HepG2 (cell line): ENCODE data around the gene DIAPH3. TPM values are rescaled to one million over a fixed set of nuclear protein-coding genes. Genes with fewer than 3 reads are reported as not detected.
A peak's percentile ranks its signal among the peaks of the same experiment; 100 is the strongest.

Experiments used
- ARHGAP35 ChIP-seq: sonication (generic); formaldehyde crosslinking; IDR thresholded peaks from 2 replicates; pipeline ENCODE4 v1.9.0; 2022; ENCODE audit warnings: mild to moderate bottlenecking, inconsistent platforms, moderate library complexity, missing genetic modification reagents, borderline replicate concordance
- ARNT2 ChIP-seq: sonication (generic); formaldehyde crosslinking; IDR thresholded peaks from 2 replicates; pipeline ENCODE4 v1.8.0; 2022; ENCODE audit warnings: mild to moderate bottlenecking, low read depth, missing genetic modification reagents, moderate library complexity
- CREB1 ChIP-seq, 2 experiments: fragments of 450-650 bp in 1 of 2; IDR thresholded peaks; 2 replicates each; pipeline ENCODE4 v1.6.1; 2016 to 2017; ENCODE audit warnings: control low read depth in 1 of 2, mild to moderate bottlenecking in 1 of 2, missing compliant biosample characterization in 1 of 2, missing genetic modification characterization in 1 of 2
- CREM ChIP-seq, 2 experiments: sonication (generic) in 1 of 2; formaldehyde crosslinking in 1 of 2; IDR thresholded peaks; 2 replicates each; pipeline versions ENCODE4 v1.4.0 to v1.6.1; 2016 to 2020; ENCODE audit warnings: antibody characterized with exemption in 1 of 2, mild to moderate bottlenecking in 1 of 2, missing genetic modification reagents in 1 of 2
- KAT2B ChIP-seq: fragments of 150-350 bp; IDR thresholded peaks from 2 replicates; pipeline ENCODE4 v1.6.1; 2014; ENCODE audit warnings: low read depth, low read length, borderline replicate concordance
- MAZ ChIP-seq, 2 experiments: sonication (generic) in 1 of 2; formaldehyde crosslinking in 1 of 2; IDR thresholded peaks; 2 replicates each; pipeline versions ENCODE4 v1.5.0 to v1.6.1; 2012 to 2020; ENCODE audit warnings: low read depth in 2 of 2, mild to moderate bottlenecking in 2 of 2, borderline replicate concordance in 1 of 2, improper control_type of control experiment in 1 of 2, low read length in 1 of 2, missing genetic modification reagents in 1 of 2, moderate library complexity in 1 of 2
- MED1 ChIP-seq: sonication (generic); formaldehyde crosslinking; IDR thresholded peaks from 2 replicates; pipeline ENCODE4 v1.4.0; 2020; ENCODE audit warnings: missing genetic modification reagents
- NCOA5 ChIP-seq: sonication (generic); formaldehyde crosslinking; IDR thresholded peaks from 2 replicates; pipeline ENCODE4 v1.4.0; 2020; ENCODE audit warnings: missing genetic modification reagents
- NR2F1 ChIP-seq, 2 experiments: fragments of 450-650 bp in 1 of 2; formaldehyde crosslinking in 1 of 2; IDR thresholded peaks; 2 replicates each; pipeline versions ENCODE4 v1.5.0 to v1.6.1; 2016 to 2020; ENCODE audit warnings: mild to moderate bottlenecking in 1 of 2, missing compliant biosample characterization in 1 of 2, missing genetic modification reagents in 1 of 2, moderate library complexity in 1 of 2
- SAFB2 ChIP-seq: sonication (generic); formaldehyde crosslinking; IDR thresholded peaks from 2 replicates; pipeline ENCODE4 v1.5.1; 2020; ENCODE audit warnings: missing genetic modification reagents, low read depth, mild to moderate bottlenecking, borderline replicate concordance
- SNAPC5 ChIP-seq: sonication (generic); formaldehyde crosslinking; IDR thresholded peaks from 2 replicates; pipeline ENCODE4 v1.8.1; 2023; ENCODE audit warnings: mild to moderate bottlenecking, missing genetic modification reagents, borderline replicate concordance
- ZC3H13 ChIP-seq: sonication (generic); formaldehyde crosslinking; IDR thresholded peaks from 2 replicates; pipeline ENCODE4 v1.8.1; 2023; ENCODE audit warnings: mild to moderate bottlenecking, missing genetic modification reagents, moderate library complexity
- ZNF230 ChIP-seq: sonication (generic); formaldehyde crosslinking; IDR thresholded peaks from 2 replicates; pipeline ENCODE4 v1.4.0; 2020; ENCODE audit warnings: mild to moderate bottlenecking, missing genetic modification reagents
- ZNF317 ChIP-seq: sonication (generic); formaldehyde crosslinking; IDR thresholded peaks from 2 replicates; pipeline ENCODE4 v1.5.0; 2020; ENCODE audit warnings: mild to moderate bottlenecking, missing genetic modification reagents
- ZNF331 ChIP-seq: sonication (generic); formaldehyde crosslinking; IDR thresholded peaks from 2 replicates; pipeline ENCODE4 v1.4.0; 2020; ENCODE audit warnings: missing genetic modification reagents
- ZNF354B ChIP-seq: sonication (generic); formaldehyde crosslinking; IDR thresholded peaks from 2 replicates; pipeline ENCODE4 v1.8.0; 2022; ENCODE audit warnings: mild to moderate bottlenecking, missing genetic modification reagents
- ZNF431 ChIP-seq: sonication (generic); formaldehyde crosslinking; IDR thresholded peaks from 2 replicates; pipeline ENCODE4 v1.9.0; 2022; ENCODE audit warnings: missing genetic modification reagents, low read depth, mild to moderate bottlenecking, borderline replicate concordance
- ZNF446 ChIP-seq: sonication (generic); formaldehyde crosslinking; IDR thresholded peaks from 2 replicates; pipeline ENCODE4 v1.5.0; 2020; ENCODE audit warnings: mild to moderate bottlenecking, missing genetic modification reagents
- ZNF557 ChIP-seq: sonication (generic); formaldehyde crosslinking; IDR thresholded peaks from 2 replicates; pipeline ENCODE4 v1.4.0; 2020; ENCODE audit warnings: missing genetic modification reagents
- ZNF574 ChIP-seq: sonication (generic); formaldehyde crosslinking; IDR thresholded peaks from 2 replicates; pipeline ENCODE4 v1.4.0; 2020; ENCODE audit warnings: missing genetic modification reagents
- ZNF597 ChIP-seq: sonication (generic); formaldehyde crosslinking; IDR thresholded peaks from 2 replicates; pipeline ENCODE4 v1.5.0; 2020; ENCODE audit warnings: missing genetic modification reagents
- ZNF616 ChIP-seq: sonication (generic); formaldehyde crosslinking; IDR thresholded peaks from 2 replicates; pipeline ENCODE4 v1.5.0; 2020; ENCODE audit warnings: low read depth, mild to moderate bottlenecking, missing genetic modification reagents
- ZSCAN30 ChIP-seq: sonication (generic); formaldehyde crosslinking; IDR thresholded peaks from 2 replicates; pipeline ENCODE4 v1.5.0; 2020; ENCODE audit warnings: mild to moderate bottlenecking, missing genetic modification reagents
- polyA plus RNA-seq, 8 experiments: library from polyadenylated mRNA; depleted of rRNA in 3 of 8; stranded (reverse) in 7 of 8; unstranded in 1 of 8; fragments of >200 nt; fragmentation: Illumina TruSeq in 4 of 8; extraction: Trizol in 4 of 8; gene quantifications; 2 replicates each; pipeline versions ENCODE4 v1.2.1 to v1.2.3, GENCODE V29; 2011 to 2016; ENCODE audit warnings: low read depth in 4 of 8, missing spikeins in 1 of 8, mixed read lengths in 1 of 8; ENCODE audit not compliant: insufficient read depth in 1 of 8
- total RNA-seq, 5 experiments: library from RNA; depleted of rRNA; stranded (reverse); fragments of >200 nt; fragmentation: Illumina TruSeq; extraction: Trizol; gene quantifications; 2 replicates each; pipeline ENCODE4 v1.2.3, GENCODE V29; 2016; ENCODE audit warnings: low read depth in 1 of 5
- TF ChIP-seq, protein P1 (sequence below): sonication (generic); formaldehyde crosslinking; IDR thresholded peaks from 2 replicates; pipeline ENCODE4 v1.5.0; 2020; ENCODE audit warnings: mild to moderate bottlenecking, missing genetic modification reagents

DIAPH3 gene
- total and polyA plus RNA-seq, 2 of the 13 experiments (the other 11 are each of a cell fraction or from before 2014, with no cell fraction given) = 4.0 to 9.3 TPM

GRCh38 chr13:59701261-59701660 is 462.5 kb downstream of the DIAPH3 start (continued):
- TF ChIP-seq, protein P1, sequence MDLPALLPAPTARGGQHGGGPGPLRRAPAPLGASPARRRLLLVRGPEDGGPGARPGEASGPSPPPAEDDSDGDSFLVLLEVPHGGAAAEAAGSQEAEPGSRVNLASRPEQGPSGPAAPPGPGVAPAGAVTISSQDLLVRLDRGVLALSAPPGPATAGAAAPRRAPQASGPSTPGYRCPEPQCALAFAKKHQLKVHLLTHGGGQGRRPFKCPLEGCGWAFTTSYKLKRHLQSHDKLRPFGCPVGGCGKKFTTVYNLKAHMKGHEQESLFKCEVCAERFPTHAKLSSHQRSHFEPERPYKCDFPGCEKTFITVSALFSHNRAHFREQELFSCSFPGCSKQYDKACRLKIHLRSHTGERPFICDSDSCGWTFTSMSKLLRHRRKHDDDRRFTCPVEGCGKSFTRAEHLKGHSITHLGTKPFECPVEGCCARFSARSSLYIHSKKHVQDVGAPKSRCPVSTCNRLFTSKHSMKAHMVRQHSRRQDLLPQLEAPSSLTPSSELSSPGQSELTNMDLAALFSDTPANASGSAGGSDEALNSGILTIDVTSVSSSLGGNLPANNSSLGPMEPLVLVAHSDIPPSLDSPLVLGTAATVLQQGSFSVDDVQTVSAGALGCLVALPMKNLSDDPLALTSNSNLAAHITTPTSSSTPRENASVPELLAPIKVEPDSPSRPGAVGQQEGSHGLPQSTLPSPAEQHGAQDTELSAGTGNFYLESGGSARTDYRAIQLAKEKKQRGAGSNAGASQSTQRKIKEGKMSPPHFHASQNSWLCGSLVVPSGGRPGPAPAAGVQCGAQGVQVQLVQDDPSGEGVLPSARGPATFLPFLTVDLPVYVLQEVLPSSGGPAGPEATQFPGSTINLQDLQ = no peak
- TF ChIP-seq ZNF597 (CRISPR knock-in tag) = no peak
- TF ChIP-seq SNAPC5 (CRISPR knock-in tag) = no peak
- no peak for TF ChIP-seq NCOA5
- TF ChIP-seq CREB1 (IDR thresholded peaks at IDR 0.05) = no peak
- peak; percentile 15; the same call in 1 of the 2 replicates for TF ChIP-seq CREB1 (CRISPR knock-in tag; IDR thresholded peaks at IDR 0.05)
- TF ChIP-seq KAT2B = no peak
- TF ChIP-seq SAFB2 (CRISPR knock-in tag) = no peak
- TF ChIP-seq ZNF331 (CRISPR knock-in tag) = no peak
- TF ChIP-seq ARNT2 (CRISPR knock-in tag) = no peak
- TF ChIP-seq ZNF317 (CRISPR knock-in tag) = no peak
- TF ChIP-seq NR2F1 (CRISPR knock-in tag; IDR thresholded peaks at IDR 0.05) = peak in 1 of 2 experiments; percentile 33; a peak in 2 of 4 replicates
- TF ChIP-seq ARHGAP35 = no peak
- TF ChIP-seq ZNF557 (CRISPR knock-in tag) = no peak
- TF ChIP-seq ZC3H13 (CRISPR knock-in tag) = no peak
- peak; percentile 58; the same call in 1 of the 2 replicates for TF ChIP-seq MED1
- TF ChIP-seq ZNF616 (CRISPR knock-in tag) = no peak
- TF ChIP-seq ZNF431 = no peak
- no peak for TF ChIP-seq ZNF354B (CRISPR knock-in tag)
- peak; percentile 38; the same call in 1 of the 2 replicates for TF ChIP-seq CREM (IDR thresholded peaks at IDR 0.05)
- no peak for TF ChIP-seq CREM (CRISPR knock-in tag; IDR thresholded peaks at IDR 0.05)
- TF ChIP-seq ZNF446 (CRISPR knock-in tag) = no peak
- no peak for TF ChIP-seq ZNF230 (CRISPR knock-in tag)
- TF ChIP-seq MAZ (IDR thresholded peaks at IDR 0.05; ENCODE audit: borderline replicate concordance, low read depth, low read length) = no peak
- TF ChIP-seq MAZ (CRISPR knock-in tag; IDR thresholded peaks at IDR 0.05; ENCODE audit: low read depth) = no peak
- TF ChIP-seq ZSCAN30 (CRISPR knock-in tag) = no peak
- no peak for TF ChIP-seq ZNF574 (CRISPR knock-in tag)
